GM12878 (cell line): ENCODE results near the gene MYCT1. TPM values are rescaled to one million over a fixed set of nuclear protein-coding genes. Genes with fewer than 3 reads are reported as not detected.

Experiments
- ATAC-seq: fragments of 200-7000 bp; cut with Tn5 transposase; 3 replicates; pipeline ENCODE4 v1.9.1; 2020; ENCODE audit warnings: mild to moderate bottlenecking, moderate library complexity
- BruUV-seq: library from RNA; stranded (reverse); fragments of 400-500 nt; replicated peaks from 2 replicates; lab custom pipeline; 2021; lab: Mats Ljungman, UMichigan
- CTCF ChIA-PET: fragments of 300-600 bp; sonication (Branson Sonifier 250); formaldehyde crosslinking; extraction: SDS; loops from one replicate; lab custom pipeline; 2021; ENCODE audit warnings: inconsistent platforms; lab: Yijun Ruan, JAX
- POLR2A ChIA-PET: fragments of 350-600 bp; formaldehyde crosslinking; extraction: SDS; loops from one replicate; lab custom pipeline; 2021; ENCODE audit warnings: inconsistent platforms; lab: Charles Lee
- RAD21 ChIA-PET: fragments of 300-600 bp; sonication (Branson Sonifier 250); formaldehyde crosslinking; loops from one replicate; lab custom pipeline; 2023; ENCODE audit warnings: antibody characterized with exemption; ENCODE audit not compliant: unreplicated experiment; lab: Charles Lee
- SMC1A ChIA-PET: fragments of 300-600 bp; sonication (Branson Sonifier 250); formaldehyde crosslinking; loops from one replicate; lab custom pipeline; 2023; ENCODE audit not compliant: unreplicated experiment, uncharacterized antibody; lab: Charles Lee
- DNase-seq: peaks from one replicate; pipeline ENCODE4 v3.0.0-alpha.2; 2011; ENCODE audit warnings: low read depth, low spot score
- FAIRE-seq: peaks from 3 replicates; lab custom pipeline; 2011; peaks lifted over from hg19 to GRCh38; lab: Jason Lieb, UNC
- H2AFZ ChIP-seq: 2 replicates; pipeline ENCODE4 v1.6.0; 2011; ENCODE audit warnings: low read depth, low read length, control low read depth; ENCODE audit not compliant: control insufficient read depth
- H3K27ac ChIP-seq: 2 replicates; pipeline ENCODE4 v1.5.1; 2011; ENCODE audit warnings: control low read depth; ENCODE audit not compliant: control insufficient read depth, insufficient read depth
- H3K27me3 ChIP-seq, 2 experiments: replicated peaks in 1 of 2; 2 replicates each; pipeline versions ENCODE4 v1.6.0 to v1.6.1; 2011; ENCODE audit warnings: low read length in 1 of 2; ENCODE audit not compliant: control insufficient read depth in 2 of 2, insufficient read depth in 2 of 2
- H3K36me3 ChIP-seq, 2 experiments: 2 replicates each; pipeline ENCODE4 v1.5.1; 2011; ENCODE audit warnings: low read length in 1 of 2; ENCODE audit not compliant: control insufficient read depth in 2 of 2, insufficient read depth in 2 of 2
- H3K4me1 ChIP-seq: 2 replicates; pipeline ENCODE4 v1.6.1; 2011; ENCODE audit warnings: mild to moderate bottlenecking, low read length, moderate library complexity, mixed read lengths; ENCODE audit not compliant: control insufficient read depth, insufficient read depth
- H3K4me2 ChIP-seq: 2 replicates; pipeline ENCODE4 v1.6.0; 2011; ENCODE audit warnings: control low read depth; ENCODE audit not compliant: control insufficient read depth, insufficient read depth
- H3K4me3 ChIP-seq: fragments of 200-600 bp; sonication (generic); 2 replicates; pipeline ENCODE4 v1.5.1; 2016
- H3K79me2 ChIP-seq: 2 replicates; pipeline ENCODE4 v1.6.0; 2011; ENCODE audit warnings: low read length; ENCODE audit not compliant: control insufficient read depth, insufficient read depth
- H3K9ac ChIP-seq: 2 replicates; pipeline ENCODE4 v1.8.0; 2011; ENCODE audit warnings: low read length, control low read depth, mixed read lengths; ENCODE audit not compliant: control insufficient read depth, insufficient read depth
- H3K9me3 ChIP-seq: replicated peaks from 3 replicates; pipeline ENCODE4 v1.5.1; 2011; ENCODE audit warnings: mild to moderate bottlenecking, low read length; ENCODE audit not compliant: control insufficient read depth, insufficient read depth
- H4K20me1 ChIP-seq: 2 replicates; pipeline ENCODE4 v1.6.0; 2011; ENCODE audit not compliant: control insufficient read depth, insufficient read depth
- CBX5 ChIP-seq: sonication (generic); IDR thresholded peaks from 2 replicates; pipeline ENCODE4 v1.6.1; 2016; ENCODE audit warnings: low read depth, moderate library complexity, mild to moderate bottlenecking, inconsistent platforms
- FOXM1 ChIP-seq: IDR thresholded peaks from 2 replicates; pipeline ENCODE4 v1.6.1; 2012; ENCODE audit warnings: low read depth, mild to moderate bottlenecking, inconsistent platforms, low read length, moderate library complexity
- JUND ChIP-seq: IDR thresholded peaks from 2 replicates; pipeline ENCODE4 v1.6.1; 2012; ENCODE audit warnings: low read depth, mild to moderate bottlenecking, low read length, improper control_type of control experiment, moderate library complexity
- NBN ChIP-seq: fragments of 450-650 bp; IDR thresholded peaks from 2 replicates; pipeline ENCODE4 v1.6.1; 2016
- NR2F1 ChIP-seq: fragments of 450-650 bp; conservative IDR thresholded peaks from 2 replicates; pipeline ENCODE4 v1.6.1; 2017; ENCODE audit warnings: mild to moderate bottlenecking
- NRF1 ChIP-seq: conservative IDR thresholded peaks from 2 replicates; pipeline ENCODE4 v1.6.1; 2011; ENCODE audit warnings: mild to moderate bottlenecking, low read depth, low read length, improper control_type of control experiment
- RCOR1 ChIP-seq: conservative IDR thresholded peaks from 2 replicates; pipeline ENCODE4 v1.6.1; 2012; ENCODE audit warnings: low read depth, low read length, improper control_type of control experiment
- STAT3 ChIP-seq: IDR thresholded peaks from 2 replicates; pipeline ENCODE4 v1.6.1; 2011; ENCODE audit warnings: low read depth, low read length, improper control_type of control experiment
- TARDBP ChIP-seq: IDR thresholded peaks from 2 replicates; pipeline ENCODE4 v1.6.1; 2016; ENCODE audit warnings: borderline replicate concordance
- ZBED1 ChIP-seq: IDR thresholded peaks from 2 replicates; pipeline ENCODE4 v1.6.1; 2016; ENCODE audit warnings: borderline replicate concordance
- WGBS: methylation state at CpG from one replicate; pipeline ENCODE4 v1.1.6; 2016; ENCODE audit warnings: low lambda C conversion rate; ENCODE audit not compliant: insufficient replicate concordance, insufficient coverage; ENCODE audit errors: missing lambda C conversion rate; 5-methylcytosine and 5-hydroxymethylcytosine counted together
- in situ Hi-C: fragments of 300-500 bp; cut with MboI; formaldehyde crosslinking; loops from 9 replicates; pipeline ENCODE4 v1.14.3; 2018; ENCODE audit warnings: mixed read lengths
- intact Hi-C: fragments of 100-400 bp; cut with micrococcal nuclease; formaldehyde crosslinking; loops from one replicate; pipeline ENCODE4 v1.14.2; 2022; ENCODE audit not compliant: unreplicated experiment
- polyA plus RNA-seq, 11 experiments: library from polyadenylated mRNA; depleted of rRNA in 4 of 11; unstranded in 6 of 11; stranded (reverse) in 5 of 11; fragments of >200 nt; fragmentation: Nextera tagmentation in 4 of 11; fragmentation: Illumina TruSeq in 1 of 11; extraction: Ambion mirVana in 4 of 11; extraction: Trizol in 1 of 11; gene quantifications; 1 replicate in 1 of 11; 2 replicates in 10 of 11; pipeline versions ENCODE4 v1.2.1 to v1.2.3, GENCODE V29; 2011 to 2016; ENCODE audit warnings: inconsistent platforms in 2 of 11, missing spikeins in 2 of 11, low read depth in 1 of 11
- total RNA-seq, 4 experiments: library from RNA; depleted of rRNA in 3 of 4; stranded (reverse); fragments of >200 nt in 3 of 4; fragmentation: Illumina TruSeq in 1 of 4; extraction: Trizol in 1 of 4; gene quantifications; 2 replicates each; pipeline versions ENCODE4 v1.2.1 to v1.2.3, GENCODE V29; 2013 to 2021
- TF ChIP-seq, protein P1 (sequence below), 3 experiments: IDR thresholded peaks in 2 of 3; conservative IDR thresholded peaks in 1 of 3; 2 replicates each; pipeline ENCODE4 v1.5.1; 2011; ENCODE audit warnings: low read depth in 3 of 3, low read length in 3 of 3, mild to moderate bottlenecking in 3 of 3, control low read depth in 2 of 3, moderate library complexity in 2 of 3, inconsistent platforms in 1 of 3, mixed read lengths in 1 of 3; ENCODE audit not compliant: control insufficient read depth in 2 of 3, insufficient read depth in 1 of 3; ENCODE audit errors: extremely low read depth in 1 of 3
- TF ChIP-seq, protein P2 (sequence below): IDR thresholded peaks from 2 replicates; pipeline ENCODE4 v1.6.1; 2011; ENCODE audit warnings: borderline replicate concordance, low read depth, mild to moderate bottlenecking, moderate library complexity, mixed read lengths, low read length; ENCODE audit not compliant: insufficient read depth; ENCODE audit errors: extremely low read length
- TF ChIP-seq, protein P3 (sequence below): IDR thresholded peaks from 2 replicates; pipeline ENCODE4 v1.6.1; 2012; ENCODE audit warnings: low read depth, low read length, improper control_type of control experiment
- TF ChIP-seq, protein P4 (sequence below): fragments of 450-650 bp; IDR thresholded peaks from 2 replicates; pipeline ENCODE4 v1.6.1; 2017; ENCODE audit warnings: mild to moderate bottlenecking, low read depth, inconsistent platforms; ENCODE audit not compliant: poor library complexity, severe bottlenecking
- TF ChIP-seq, protein P5 (sequence below): fragments of 450-650 bp; IDR thresholded peaks from 2 replicates; pipeline ENCODE4 v1.6.1; 2018; ENCODE audit warnings: mild to moderate bottlenecking, low read depth, moderate library complexity; ENCODE audit not compliant: partially characterized antibody

Gene MYCT1
- total and polyA plus RNA-seq, 10 of the 15 experiments (the other 5 are each of a cell fraction or from before 2014, with no cell fraction given), result 0.15 TPM; not detected in 9

DNA sequence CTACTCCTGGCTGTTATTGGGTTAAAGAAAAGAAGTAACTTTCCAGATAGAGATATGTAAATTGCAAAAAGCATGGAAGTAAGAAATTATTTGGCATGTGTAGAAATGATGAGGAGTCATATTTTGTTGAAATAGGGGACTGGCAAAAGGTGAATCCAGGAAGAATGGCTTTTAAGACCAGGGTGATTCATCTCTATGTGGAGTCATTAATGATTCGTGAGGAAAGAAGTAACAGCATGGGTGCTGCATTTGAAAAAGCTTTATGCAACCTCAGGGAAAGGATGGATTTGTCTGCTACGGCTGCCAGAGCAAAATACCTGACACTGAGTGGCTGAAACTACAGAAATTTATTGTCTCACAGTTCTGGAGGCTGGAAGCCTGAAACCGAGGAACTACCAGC, 45.7 kb upstream of the MYCT1 start:
- H3K9ac ChIP-seq, result no peak overlapping the region
- no peaks in the 10 kb centered on the region for H3K9me3 ChIP-seq
- ChIA-PET CTCF (interaction anchor here (1.1 kb wide), 1 partner anchor 17 kb away, joined by 3 read pairs; no protein-coding TSS in a partner anchor), SMC1A (no interaction called here), POLR2A (no interaction called here), RAD21 (no interaction called here)
- 0% methylated on average over 3 of the region's 3 CpGs for WGBS
- no peaks in the 10 kb centered on the region for H3K4me1 ChIP-seq
- intact Hi-C loops, result no loop called here
- no peaks in the 10 kb centered on the region for H3K79me2 ChIP-seq
- no peaks in the 10 kb centered on the region for H3K27me3 ChIP-seq
- FAIRE-seq (no peak), ATAC-seq (no peak), DNase-seq (no peak)
- H3K36me3 ChIP-seq, result no peaks in the 10 kb centered on the region
- in situ Hi-C loops, result no loop called here
- H3K4me2 ChIP-seq, result no peak overlapping the region
- H3K4me3 ChIP-seq, result no peak overlapping the region
- TF ChIP-seq, protein P1, sequence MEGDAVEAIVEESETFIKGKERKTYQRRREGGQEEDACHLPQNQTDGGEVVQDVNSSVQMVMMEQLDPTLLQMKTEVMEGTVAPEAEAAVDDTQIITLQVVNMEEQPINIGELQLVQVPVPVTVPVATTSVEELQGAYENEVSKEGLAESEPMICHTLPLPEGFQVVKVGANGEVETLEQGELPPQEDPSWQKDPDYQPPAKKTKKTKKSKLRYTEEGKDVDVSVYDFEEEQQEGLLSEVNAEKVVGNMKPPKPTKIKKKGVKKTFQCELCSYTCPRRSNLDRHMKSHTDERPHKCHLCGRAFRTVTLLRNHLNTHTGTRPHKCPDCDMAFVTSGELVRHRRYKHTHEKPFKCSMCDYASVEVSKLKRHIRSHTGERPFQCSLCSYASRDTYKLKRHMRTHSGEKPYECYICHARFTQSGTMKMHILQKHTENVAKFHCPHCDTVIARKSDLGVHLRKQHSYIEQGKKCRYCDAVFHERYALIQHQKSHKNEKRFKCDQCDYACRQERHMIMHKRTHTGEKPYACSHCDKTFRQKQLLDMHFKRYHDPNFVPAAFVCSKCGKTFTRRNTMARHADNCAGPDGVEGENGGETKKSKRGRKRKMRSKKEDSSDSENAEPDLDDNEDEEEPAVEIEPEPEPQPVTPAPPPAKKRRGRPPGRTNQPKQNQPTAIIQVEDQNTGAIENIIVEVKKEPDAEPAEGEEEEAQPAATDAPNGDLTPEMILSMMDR (IDR thresholded peaks at IDR 0.05 in 2 of 3, conservative IDR thresholded peaks at IDR 0.05 in 1 of 3; ENCODE audit: control insufficient read depth in 2 of 3, extremely low read depth in 1 of 3, insufficient read depth in 1 of 3, low read depth in 3 of 3, low read length in 3 of 3), result no peak
- TF ChIP-seq TARDBP (no peak), CBX5 (no peak), JUND (no peak), NBN (no peak), FOXM1 (no peak), RCOR1 (no peak), NRF1 (no peak), NR2F1 (no peak), ZBED1 (no peak), STAT3 (no peak)
- TF ChIP-seq, protein P2, sequence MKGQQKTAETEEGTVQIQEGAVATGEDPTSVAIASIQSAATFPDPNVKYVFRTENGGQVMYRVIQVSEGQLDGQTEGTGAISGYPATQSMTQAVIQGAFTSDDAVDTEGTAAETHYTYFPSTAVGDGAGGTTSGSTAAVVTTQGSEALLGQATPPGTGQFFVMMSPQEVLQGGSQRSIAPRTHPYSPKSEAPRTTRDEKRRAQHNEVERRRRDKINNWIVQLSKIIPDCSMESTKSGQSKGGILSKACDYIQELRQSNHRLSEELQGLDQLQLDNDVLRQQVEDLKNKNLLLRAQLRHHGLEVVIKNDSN, result no peak
- TF ChIP-seq, protein P3, sequence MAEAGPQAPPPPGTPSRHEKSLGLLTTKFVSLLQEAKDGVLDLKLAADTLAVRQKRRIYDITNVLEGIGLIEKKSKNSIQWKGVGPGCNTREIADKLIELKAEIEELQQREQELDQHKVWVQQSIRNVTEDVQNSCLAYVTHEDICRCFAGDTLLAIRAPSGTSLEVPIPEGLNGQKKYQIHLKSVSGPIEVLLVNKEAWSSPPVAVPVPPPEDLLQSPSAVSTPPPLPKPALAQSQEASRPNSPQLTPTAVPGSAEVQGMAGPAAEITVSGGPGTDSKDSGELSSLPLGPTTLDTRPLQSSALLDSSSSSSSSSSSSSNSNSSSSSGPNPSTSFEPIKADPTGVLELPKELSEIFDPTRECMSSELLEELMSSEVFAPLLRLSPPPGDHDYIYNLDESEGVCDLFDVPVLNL, result no peak
- TF ChIP-seq, protein P4, sequence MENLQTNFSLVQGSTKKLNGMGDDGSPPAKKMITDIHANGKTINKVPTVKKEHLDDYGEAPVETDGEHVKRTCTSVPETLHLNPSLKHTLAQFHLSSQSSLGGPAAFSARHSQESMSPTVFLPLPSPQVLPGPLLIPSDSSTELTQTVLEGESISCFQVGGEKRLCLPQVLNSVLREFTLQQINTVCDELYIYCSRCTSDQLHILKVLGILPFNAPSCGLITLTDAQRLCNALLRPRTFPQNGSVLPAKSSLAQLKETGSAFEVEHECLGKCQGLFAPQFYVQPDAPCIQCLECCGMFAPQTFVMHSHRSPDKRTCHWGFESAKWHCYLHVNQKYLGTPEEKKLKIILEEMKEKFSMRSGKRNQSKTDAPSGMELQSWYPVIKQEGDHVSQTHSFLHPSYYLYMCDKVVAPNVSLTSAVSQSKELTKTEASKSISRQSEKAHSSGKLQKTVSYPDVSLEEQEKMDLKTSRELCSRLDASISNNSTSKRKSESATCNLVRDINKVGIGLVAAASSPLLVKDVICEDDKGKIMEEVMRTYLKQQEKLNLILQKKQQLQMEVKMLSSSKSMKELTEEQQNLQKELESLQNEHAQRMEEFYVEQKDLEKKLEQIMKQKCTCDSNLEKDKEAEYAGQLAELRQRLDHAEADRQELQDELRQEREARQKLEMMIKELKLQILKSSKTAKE, result no peak
- TF ChIP-seq, protein P5, sequence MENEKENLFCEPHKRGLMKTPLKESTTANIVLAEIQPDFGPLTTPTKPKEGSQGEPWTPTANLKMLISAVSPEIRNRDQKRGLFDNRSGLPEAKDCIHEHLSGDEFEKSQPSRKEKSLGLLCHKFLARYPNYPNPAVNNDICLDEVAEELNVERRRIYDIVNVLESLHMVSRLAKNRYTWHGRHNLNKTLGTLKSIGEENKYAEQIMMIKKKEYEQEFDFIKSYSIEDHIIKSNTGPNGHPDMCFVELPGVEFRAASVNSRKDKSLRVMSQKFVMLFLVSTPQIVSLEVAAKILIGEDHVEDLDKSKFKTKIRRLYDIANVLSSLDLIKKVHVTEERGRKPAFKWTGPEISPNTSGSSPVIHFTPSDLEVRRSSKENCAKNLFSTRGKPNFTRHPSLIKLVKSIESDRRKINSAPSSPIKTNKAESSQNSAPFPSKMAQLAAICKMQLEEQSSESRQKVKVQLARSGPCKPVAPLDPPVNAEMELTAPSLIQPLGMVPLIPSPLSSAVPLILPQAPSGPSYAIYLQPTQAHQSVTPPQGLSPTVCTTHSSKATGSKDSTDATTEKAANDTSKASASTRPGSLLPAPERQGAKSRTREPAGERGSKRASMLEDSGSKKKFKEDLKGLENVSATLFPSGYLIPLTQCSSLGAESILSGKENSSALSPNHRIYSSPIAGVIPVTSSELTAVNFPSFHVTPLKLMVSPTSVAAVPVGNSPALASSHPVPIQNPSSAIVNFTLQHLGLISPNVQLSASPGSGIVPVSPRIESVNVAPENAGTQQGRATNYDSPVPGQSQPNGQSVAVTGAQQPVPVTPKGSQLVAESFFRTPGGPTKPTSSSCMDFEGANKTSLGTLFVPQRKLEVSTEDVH, result no peak
- H2AFZ ChIP-seq, result no peak overlapping the region
- H3K27ac ChIP-seq, result no peak overlapping the region
- no peaks in the 10 kb centered on the region for H4K20me1 ChIP-seq
- BruUV-seq, result no TSS peak
